GM21786 (cell line): ENCODE results near the gene RGS12.

ENCODE experiments used
- ATAC-seq: cut with Tn5 transposase; IDR thresholded peaks from one replicate; pipeline ENCODE4 v1.9.1; 2021; ENCODE audit not compliant: unreplicated experiment

The RGS12 gene

GRCh38 chr4:3252831-3253641, 39.8 kb upstream of the RGS12 start:
- no peak for ATAC-seq

DNA sequence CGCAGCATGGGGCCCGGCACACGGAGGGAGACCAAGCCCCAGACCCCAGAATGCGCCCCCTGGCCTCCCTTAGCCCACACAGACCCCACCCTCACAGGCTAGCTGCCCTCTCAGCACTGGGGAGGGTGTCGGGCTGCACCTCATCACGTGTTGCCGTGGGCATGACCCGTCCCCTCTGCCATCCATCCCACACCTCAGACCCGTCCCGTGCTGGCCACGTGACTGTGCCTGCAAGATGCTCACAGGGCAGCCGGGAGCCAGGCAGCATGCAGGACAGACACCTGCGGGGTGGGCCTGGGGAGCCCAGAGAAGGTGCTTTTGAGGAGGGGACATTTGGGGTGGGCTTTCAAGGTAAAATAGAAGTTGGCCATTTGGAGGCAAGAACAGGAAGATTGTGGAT, 39.0 kb upstream of the RGS12 start:
- ATAC-seq, result no peak

GRCh38 chr4:3254302-3255131, 38.3 kb upstream of the RGS12 start:
- ATAC-seq, result no peak

DNA sequence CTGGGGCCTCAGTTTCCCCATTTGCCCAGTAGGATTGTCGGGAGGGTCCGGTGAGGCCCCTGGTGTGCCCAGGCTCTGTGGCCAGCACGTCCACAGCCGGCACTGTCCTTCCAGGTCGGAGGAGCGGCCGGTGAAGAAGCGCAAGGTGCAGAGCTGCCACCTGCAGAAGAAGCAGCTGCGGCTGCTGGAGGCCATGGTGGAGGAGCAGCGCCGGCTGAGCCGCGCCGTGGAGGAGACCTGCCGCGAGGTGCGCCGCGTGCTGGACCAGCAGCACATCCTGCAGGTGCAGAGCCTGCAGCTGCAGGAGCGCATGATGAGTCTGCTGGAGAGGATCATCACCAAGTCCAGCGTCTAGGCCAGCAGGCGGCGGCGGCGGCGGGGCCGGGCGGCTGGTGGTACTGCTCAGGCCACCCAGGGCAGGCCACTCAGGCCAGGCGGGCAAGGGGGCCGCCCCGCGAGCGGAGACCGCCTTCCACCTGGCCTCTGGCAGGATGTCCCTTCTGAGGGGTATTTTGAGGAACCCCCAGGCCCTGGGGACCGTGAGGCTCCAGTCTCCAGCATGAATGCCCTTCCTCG, 37.1 kb upstream of the RGS12 start:
- no peak for ATAC-seq

- ATAC-seq, result no peak
Measured at GRCh38 chr4:3256230-3257102, 36.4 kb upstream of the RGS12 start.

GRCh38 chr4:3257103-3257555, 35.7 kb upstream of the RGS12 start:
- ATAC-seq, result no peak

DNA sequence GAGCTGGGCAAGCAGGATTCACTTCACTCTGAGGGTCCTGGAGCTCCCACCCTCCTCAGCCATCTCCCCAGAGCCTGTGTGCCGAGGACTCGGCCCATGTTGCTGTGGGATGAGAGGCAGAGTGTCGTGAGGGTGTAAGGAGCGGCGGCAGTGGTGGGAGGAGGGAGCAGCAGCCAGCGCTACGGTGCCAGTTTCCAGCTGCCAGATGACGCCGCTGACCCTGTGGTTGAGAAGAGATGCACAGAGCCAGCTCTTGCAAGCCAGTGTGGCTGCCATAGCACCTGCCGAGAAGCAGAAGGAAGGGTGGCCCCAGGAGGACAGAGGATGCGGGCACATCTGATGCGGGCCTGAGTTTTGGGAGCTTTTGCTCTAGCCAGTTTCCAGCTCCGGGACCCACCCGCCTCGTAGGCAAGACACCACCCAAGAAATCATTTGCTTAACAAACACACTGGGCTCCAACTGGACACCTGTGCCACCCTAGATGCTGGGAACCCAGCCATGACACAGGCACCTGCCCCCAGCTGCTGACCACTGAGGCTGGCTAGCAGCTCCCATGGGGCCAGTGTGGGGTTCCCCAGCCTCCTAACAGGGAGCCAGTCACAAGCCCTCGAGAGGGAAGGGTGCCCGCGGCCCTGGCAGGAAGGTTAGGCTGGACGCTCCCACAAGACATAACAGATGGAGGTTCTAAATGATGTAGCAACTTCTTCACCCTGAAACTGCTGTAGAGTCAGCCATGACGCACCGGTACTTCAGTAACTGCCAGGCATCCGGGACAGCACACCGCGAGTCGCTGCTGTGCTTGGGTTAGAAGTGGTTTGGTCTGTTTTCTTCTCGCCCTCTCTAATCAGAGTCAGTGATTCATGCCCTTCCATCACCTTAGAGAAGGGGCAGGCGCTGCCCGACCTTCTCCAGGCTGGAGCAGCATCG, 35.0 kb upstream of the RGS12 start:
- peak; percentile 66 for ATAC-seq

- no peak for ATAC-seq
Measured at GRCh38 chr4:3261411-3262207, 31.2 kb upstream of the RGS12 start.

GRCh38 chr4:3262208-3263052, 30.4 kb upstream of the RGS12 start:
- no peak for ATAC-seq

DNA sequence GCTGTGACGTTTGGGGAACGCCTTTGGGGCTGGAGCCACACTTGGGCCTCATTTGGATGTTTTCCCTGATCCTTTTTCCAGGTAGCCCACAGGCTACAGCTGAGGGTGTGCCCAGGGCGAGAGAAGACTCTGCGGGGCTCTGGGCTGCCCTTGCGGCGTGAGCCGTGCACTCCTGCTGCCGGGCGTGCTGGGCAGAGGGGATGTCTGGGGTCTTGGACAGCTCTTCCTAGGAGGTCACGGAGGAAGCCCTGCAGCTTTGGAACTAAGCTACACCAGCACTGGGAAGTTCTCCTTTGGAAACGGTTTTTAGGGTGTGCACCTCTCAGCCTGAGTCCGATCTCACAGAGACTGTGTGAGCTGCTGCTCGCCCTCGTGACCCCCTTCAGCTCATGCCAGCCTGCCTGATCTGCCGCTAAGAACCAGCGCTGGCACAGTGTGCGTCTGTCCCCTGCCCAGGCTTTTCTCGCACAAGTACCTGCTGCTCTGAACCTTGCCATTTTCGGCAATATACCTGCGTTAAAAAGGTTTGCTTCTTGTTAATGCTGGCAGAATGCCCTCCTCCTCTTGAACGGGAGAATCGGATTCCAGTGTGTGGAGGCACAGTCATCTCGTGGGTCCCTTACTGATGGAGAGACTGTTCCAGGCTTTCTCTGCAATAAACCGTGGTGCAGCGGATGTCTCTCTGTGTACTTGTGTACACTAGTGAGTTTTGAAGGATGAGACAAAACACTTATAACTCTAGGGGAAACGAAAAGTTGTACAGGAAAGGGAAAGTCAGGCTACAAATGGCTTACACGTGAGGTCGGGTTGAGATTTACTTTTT, 29.6 kb upstream of the RGS12 start:
- ATAC-seq, result no peak

DNA sequence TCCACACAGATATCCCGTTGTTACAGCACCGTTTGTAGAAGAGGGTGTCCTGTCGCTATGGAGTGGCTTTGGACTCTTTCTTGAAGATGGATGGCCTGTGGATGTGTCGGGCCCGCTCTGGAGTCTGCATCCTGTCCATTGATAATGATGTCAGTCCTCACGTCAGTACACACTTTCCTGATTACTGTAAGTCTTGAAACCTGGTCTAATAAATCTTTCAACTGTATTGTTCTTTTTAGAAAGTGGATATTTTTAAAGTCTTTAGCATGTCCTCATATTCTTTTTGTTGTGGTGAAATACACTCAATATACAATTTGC, 29.0 kb upstream of the RGS12 start:
- no peak for ATAC-seq

DNA sequence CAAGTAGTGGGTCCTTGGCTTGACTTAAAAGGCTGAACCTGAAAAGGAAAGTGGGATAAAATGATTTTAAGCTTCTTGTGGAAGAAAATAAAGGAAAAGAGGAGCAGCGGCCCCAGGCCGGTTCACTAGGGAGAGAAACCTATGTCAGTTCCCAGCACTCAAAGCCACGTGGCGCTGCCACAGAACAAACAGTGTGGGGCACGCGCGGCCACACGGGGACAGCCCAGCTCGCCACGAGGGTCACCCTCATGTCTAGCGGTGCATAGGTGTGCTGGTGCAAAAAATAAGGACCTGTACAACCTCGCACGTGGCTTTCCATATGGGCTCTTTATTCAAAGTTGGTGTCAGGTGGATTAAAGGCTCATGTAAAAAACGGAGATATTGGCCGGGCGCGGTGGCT, 26.7 kb upstream of the RGS12 start:
- ATAC-seq, result no peak

GRCh38 chr4:3267576-3268394, 25.0 kb upstream of the RGS12 start:
- no peak for ATAC-seq

DNA sequence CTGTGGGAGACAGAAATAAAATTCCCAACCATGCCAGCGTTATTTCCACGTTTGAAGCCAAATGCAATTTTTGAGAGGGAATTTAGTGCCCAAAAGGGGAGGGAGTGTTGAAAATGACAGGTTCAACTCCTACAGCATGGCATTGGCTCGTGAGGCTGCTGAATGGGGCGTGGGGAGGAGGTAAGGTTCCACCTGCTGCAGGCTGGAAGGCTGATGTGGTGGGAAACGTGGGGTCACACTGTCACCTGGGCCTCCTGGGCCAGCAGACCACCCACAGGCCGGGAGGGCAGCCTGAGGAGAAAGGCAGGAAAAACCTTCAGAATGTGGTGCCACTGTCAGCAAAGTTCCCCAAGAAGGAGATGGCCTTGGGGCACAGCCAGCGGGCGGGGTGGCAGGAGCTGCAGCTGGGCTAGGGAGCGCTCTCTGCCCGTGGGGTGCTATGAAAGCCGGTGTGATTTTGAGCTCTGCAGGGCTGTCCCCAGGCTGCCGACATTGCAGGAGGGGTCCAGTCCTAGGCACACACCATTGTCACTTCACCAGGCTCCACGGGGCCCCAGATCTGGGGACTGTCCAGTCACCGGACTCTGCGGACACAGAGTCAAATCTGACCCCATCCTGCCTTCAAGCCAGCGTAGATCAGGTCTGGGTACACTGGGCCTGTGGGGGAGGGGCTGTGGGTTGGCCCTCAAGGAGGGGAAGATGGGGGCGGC, 24.3 kb upstream of the RGS12 start:
- ATAC-seq, result no peak

- ATAC-seq, result no peak
Measured at GRCh38 chr4:3269105-3269927, 23.5 kb upstream of the RGS12 start.
